CD4-positive, alpha-beta T cell (primary cell): ENCODE results near the gene TREX2. TPM values are rescaled to one million over a fixed set of nuclear protein-coding genes. Genes with fewer than 3 reads are reported as not detected.

Experiments used
- ATAC-seq: fragments of 200-7000 bp; cut with Tn5 transposase; one replicate; pipeline ENCODE4 v1.10.0; 2022; ENCODE audit warnings: mild to moderate bottlenecking; ENCODE audit not compliant: poor library complexity
- CTCF ChIA-PET: fragments of 350-600 bp; sonication (Branson Sonifier 250); formaldehyde crosslinking; loops from one replicate; lab custom pipeline; 2021; ENCODE audit warnings: antibody characterized with exemption, inconsistent platforms; lab: Charles Lee
- POLR2A ChIA-PET: fragments of 350-600 bp; sonication (Branson Sonifier 250); formaldehyde crosslinking; loops from one replicate; lab custom pipeline; 2021; ENCODE audit warnings: antibody characterized with exemption, inconsistent platforms; lab: Charles Lee
- DNase-seq, 14 experiments: peaks; one replicate each; pipeline ENCODE4 v3.0.0-alpha.2; 2013 to 2020; ENCODE audit warnings: mixed read lengths in 2 of 14
- H3K27ac ChIP-seq, 2 donors: one replicate each; pipeline versions ENCODE4 v1.5.1 to v1.7.0; 2013; ENCODE audit warnings: low read length in 2 of 2, low read depth in 1 of 2, mild to moderate bottlenecking in 1 of 2
- H3K27me3 ChIP-seq, 2 experiments: 1 replicate in 1 of 2; 2 replicates in 1 of 2; pipeline versions ENCODE4 v1.6.1 to v1.7.0; 2013; ENCODE audit warnings: low read length in 2 of 2, control low read depth in 1 of 2, mild to moderate bottlenecking in 1 of 2, moderate library complexity in 1 of 2; ENCODE audit not compliant: insufficient read depth in 2 of 2, control insufficient read depth in 1 of 2
- H3K36me3 ChIP-seq: one replicate; pipeline ENCODE4 v1.6.1; 2013; ENCODE audit warnings: low read length, control low read depth; ENCODE audit not compliant: insufficient read depth
- H3K4me1 ChIP-seq: one replicate; pipeline ENCODE4 v1.6.1; 2013; ENCODE audit warnings: low read length, control low read depth; ENCODE audit not compliant: insufficient read depth
- H3K4me3 ChIP-seq: one replicate; pipeline ENCODE4 v1.5.1; 2013; ENCODE audit warnings: mild to moderate bottlenecking, low read length, moderate library complexity
- H3K9me3 ChIP-seq, 2 experiments: 1 replicate in 1 of 2; 2 replicates in 1 of 2; pipeline versions ENCODE4 v1.6.1 to v1.7.0; 2013; ENCODE audit warnings: low read length in 2 of 2, mild to moderate bottlenecking in 2 of 2, control low read depth in 1 of 2, moderate library complexity in 1 of 2; ENCODE audit not compliant: control insufficient read depth in 1 of 2, insufficient read depth in 1 of 2
- H3K27ac Mint-ChIP-seq: one replicate; pipeline ENCODE4 v1.8.0; 2020; ENCODE audit warnings: mixed read lengths
- H3K27me3 Mint-ChIP-seq: one replicate; pipeline ENCODE4 v1.8.0; 2021; ENCODE audit warnings: mixed read lengths
- H3K36me3 Mint-ChIP-seq: one replicate; pipeline ENCODE4 v1.8.0; 2021; ENCODE audit warnings: low read depth, mixed read lengths
- H3K4me1 Mint-ChIP-seq: one replicate; pipeline ENCODE4 v1.8.0; 2021; ENCODE audit warnings: low read depth, mixed read lengths
- H3K4me3 Mint-ChIP-seq: one replicate; pipeline ENCODE4 v1.8.0; 2020; ENCODE audit warnings: mild to moderate bottlenecking, mixed read lengths
- H3K9me3 Mint-ChIP-seq: one replicate; pipeline ENCODE4 v1.8.0; 2020; ENCODE audit warnings: mixed read lengths
- CTCF ChIP-seq: fragments of 200-600 bp; IDR thresholded peaks from one replicate; pipeline ENCODE4 v1.8.0; 2022; ENCODE audit warnings: antibody characterized with exemption, mild to moderate bottlenecking
- intact Hi-C, 2 experiments: fragments of 100-400 bp; cut with DNase I in 1 of 2; cut with micrococcal nuclease in 1 of 2; formaldehyde crosslinking; loops; one replicate each; pipeline versions ENCODE4 v1.15.1 to v1.9.0; 2023 to 2025; cut with DNase I, micrococcal nuclease
- total RNA-seq, 174 experiments: library from RNA in 2 of 174; stranded (reverse) in 2 of 174; gene quantifications; one replicate each; pipeline ENCODE4 v1.2.3 and lab custom pipeline; 2021 to 2026

Gene TREX2
- total RNA-seq, 2 experiments from 2014 or later, result 1.1 to 1.4 TPM

- DNase-seq, result no peak
- no peaks in the 10 kb centered on the region for H3K27me3 Mint-ChIP-seq
- H3K36me3 ChIP-seq, result peaks cover 31% of the 10 kb centered on the region
- H3K4me3 Mint-ChIP-seq, result no peak overlapping the region
- POLR2A ChIA-PET, result no interaction called here
- H3K9me3 ChIP-seq, result no peaks in the 10 kb centered on the region
- no peaks in the 10 kb centered on the region for H3K4me1 Mint-ChIP-seq
- no peaks in the 10 kb centered on the region for H3K9me3 Mint-ChIP-seq
- no peak for TF ChIP-seq CTCF
- intact Hi-C loops, result no loop called here
- no peak overlapping the region for H3K27ac Mint-ChIP-seq
- H3K36me3 Mint-ChIP-seq, result peaks cover 35% of the 10 kb centered on the region
- H3K4me1 ChIP-seq, result no peaks in the 10 kb centered on the region
- CTCF ChIA-PET, result no interaction called here
- H3K27me3 ChIP-seq, result no peaks in the 10 kb centered on the region
- H3K27ac ChIP-seq, result no peak overlapping the region
- no peak for ATAC-seq
- no peak overlapping the region for H3K4me3 ChIP-seq
Observed at GRCh38 chrX:153456704-153457103, 10.8 kb upstream of the TREX2 start.

- H3K4me3 ChIP-seq, result no peak overlapping the region
- H3K36me3 ChIP-seq, result peaks cover 32% of the 10 kb centered on the region
- H3K27me3 ChIP-seq, result no peaks in the 10 kb centered on the region
- Mint-ChIP-seq H3K4me1 (no peaks in the 10 kb centered on the region), H3K9me3 (no peaks in the 10 kb centered on the region), H3K27ac (no peak overlapping the region), H3K27me3 (no peaks in the 10 kb centered on the region), H3K36me3 (peaks cover 32% of the 10 kb centered on the region), H3K4me3 (no peak overlapping the region)
- H3K9me3 ChIP-seq, result no peaks in the 10 kb centered on the region
- ATAC-seq (no peak), DNase-seq (no peak)
- CTCF ChIA-PET, result no interaction called here
- H3K4me1 ChIP-seq, result no peaks in the 10 kb centered on the region
- H3K27ac ChIP-seq, result no peak overlapping the region
- POLR2A ChIA-PET, result no interaction called here
- intact Hi-C loops, result no loop called here
- TF ChIP-seq CTCF, result no peak
Observed at GRCh38 chrX:153456161-153456560, 10.3 kb upstream of the TREX2 start.

- Mint-ChIP-seq H3K27ac (no peak overlapping the region), H3K27me3 (no peaks in the 10 kb centered on the region), H3K4me1 (no peaks in the 10 kb centered on the region), H3K9me3 (no peaks in the 10 kb centered on the region), H3K36me3 (peaks cover 32% of the 10 kb centered on the region), H3K4me3 (no peak overlapping the region)
- DNase-seq, result no peak
- intact Hi-C loops, result no loop called here
- TF ChIP-seq CTCF, result no peak
- no peaks in the 10 kb centered on the region for H3K9me3 ChIP-seq
- H3K27ac ChIP-seq, result no peak overlapping the region
- ATAC-seq, result no peak
- no peaks in the 10 kb centered on the region for H3K4me1 ChIP-seq
- H3K36me3 ChIP-seq, result peaks cover 32% of the 10 kb centered on the region
- POLR2A ChIA-PET, result no interaction called here
- CTCF ChIA-PET, result no interaction called here
- no peaks in the 10 kb centered on the region for H3K27me3 ChIP-seq
- H3K4me3 ChIP-seq, result no peak overlapping the region
Observed at GRCh38 chrX:153455571-153455970, 9.7 kb upstream of the TREX2 start.
